T-helper 22 cell (primary cell): ENCODE data around the gene MINDY3.
"Not testable (repeated sequence)": the region's sequence is repeated elsewhere in the genome, so short reads cannot be mapped to it uniquely, and the experiment has no call there.

ENCODE experiments used
- DNase-seq: peaks from one replicate; pipeline ENCODE4 v3.0.0-alpha.2; 2020; ENCODE audit warnings: low read depth

MINDY3 gene

GRCh38 chr10:15856328-15857015 is 3.8 kb downstream of the MINDY3 start:
- DNase-seq: no peak

- DNase-seq: no peak
These were observed 6.5 kb downstream of the MINDY3 start for GRCh38 chr10:15853800-15854199.

- DNase-seq: no peak
These were observed 8.2 kb downstream of the MINDY3 start for GRCh38 chr10:15852111-15852557.

- not testable (repeated sequence) for DNase-seq
These were observed 9.8 kb downstream of the MINDY3 start for GRCh38 chr10:15850337-15850978.

- no peak for DNase-seq
These were observed 11.0 kb downstream of the MINDY3 start for GRCh38 chr10:15849316-15849715.

- no peak for DNase-seq
These were observed 12.8 kb downstream of the MINDY3 start for GRCh38 chr10:15847481-15847880.

GRCh38 chr10:15844517-15844916 is 15.8 kb downstream of the MINDY3 start:
- no peak for DNase-seq

- no peak for DNase-seq
These were observed 16.6 kb downstream of the MINDY3 start for GRCh38 chr10:15843695-15844094.

- DNase-seq: no peak
These were observed 17.6 kb downstream of the MINDY3 start for GRCh38 chr10:15842556-15843169.

GRCh38 chr10:15841696-15842095 is 18.6 kb downstream of the MINDY3 start:
- DNase-seq: no peak

- no peak for DNase-seq
These were observed 23.5 kb downstream of the MINDY3 start for GRCh38 chr10:15836807-15837206.

GRCh38 chr10:15829495-15829894 is 30.8 kb downstream of the MINDY3 start:
- DNase-seq: no peak

- no peak for DNase-seq
These were observed 35.8 kb downstream of the MINDY3 start for GRCh38 chr10:15824498-15824897.

- no peak for DNase-seq
These were observed 38.2 kb downstream of the MINDY3 start for GRCh38 chr10:15822131-15822530.

GRCh38 chr10:15821046-15821683 is 39.1 kb downstream of the MINDY3 start:
- no peak for DNase-seq

GRCh38 chr10:15817409-15818046 is 42.8 kb downstream of the MINDY3 start:
- DNase-seq: no peak

- DNase-seq: no peak
These were observed 44.9 kb downstream of the MINDY3 start for GRCh38 chr10:15815242-15815885.

- DNase-seq: no peak
These were observed 45.7 kb downstream of the MINDY3 start for GRCh38 chr10:15814565-15814964.

GRCh38 chr10:15813415-15813814 is 46.9 kb downstream of the MINDY3 start:
- no peak for DNase-seq

- no peak for DNase-seq
These were observed 50.9 kb downstream of the MINDY3 start for GRCh38 chr10:15809450-15809849.

- DNase-seq: no peak
These were observed 52.0 kb downstream of the MINDY3 start for GRCh38 chr10:15808204-15808797.
